Peyer's patch (tissue), 4 donors: ENCODE results near the gene NTRK2. TPM values are rescaled to one million over a fixed set of nuclear protein-coding genes. Genes with fewer than 3 reads are reported as not detected.
A peak's percentile ranks its signal among the peaks of the same experiment; 100 is the strongest.

ENCODE experiments used
- DNase-seq, 3 donors: peaks; one replicate each; pipeline ENCODE4 v3.0.0-alpha.2; 2017 to 2019
- H3K27ac ChIP-seq, 4 donors: fragments of 200-600 bp; sonication (generic); one replicate each; pipeline ENCODE4 v1.5.1; 2016 to 2019
- H3K27me3 ChIP-seq, 2 donors: fragments of 200-600 bp; sonication (generic); one replicate each; pipeline ENCODE4 v1.5.1; 2019
- H3K36me3 ChIP-seq, 3 donors: fragments of 200-600 bp; sonication (generic); one replicate each; pipeline ENCODE4 v1.5.1; 2016 to 2019
- H3K4me1 ChIP-seq, 4 donors: fragments of 200-600 bp; sonication (generic); one replicate each; pipeline ENCODE4 v1.5.1; 2016 to 2019
- H3K4me3 ChIP-seq, 4 donors: fragments of 200-600 bp; sonication (generic); 1 replicate in 3 of 4; 2 replicates in 1 of 4; pipeline ENCODE4 v1.5.1; 2016 to 2019; ENCODE audit warnings: mild to moderate bottlenecking in 1 of 4
- H3K9me3 ChIP-seq, 4 donors: fragments of 200-600 bp; sonication (generic); one replicate each; pipeline ENCODE4 v1.5.1; 2016 to 2019; ENCODE audit warnings: mild to moderate bottlenecking in 1 of 4
- CTCF ChIP-seq, 6 experiments: fragments of 450-650 bp in 4 of 6; fragments of 200-600 bp in 2 of 6; sonication (generic) in 1 of 6; IDR thresholded peaks; one replicate each; pipeline ENCODE4 v1.5.1; 2017 to 2019; ENCODE audit warnings: antibody characterized with exemption in 6 of 6, mild to moderate bottlenecking in 3 of 6, moderate library complexity in 1 of 6
- POLR2A ChIP-seq, 2 donors: fragments of 450-650 bp; IDR thresholded peaks; one replicate each; pipeline ENCODE4 v1.5.1; 2017; ENCODE audit warnings: antibody characterized with exemption in 2 of 2, mild to moderate bottlenecking in 2 of 2, moderate library complexity in 2 of 2
- total RNA-seq, 4 donors: library from RNA; depleted of rRNA; stranded (reverse); fragments of >200 nt; gene quantifications; one replicate each; pipeline ENCODE4 v1.1.0, GENCODE V29; 2016

The NTRK2 gene
- total RNA-seq, 4 donors from 2014 or later, result 0.35 to 1.7 (median 0.84) TPM

GRCh38 chr9:84779883-84780282 is 110.4 kb downstream of the NTRK2 start:
- no peak for TF ChIP-seq POLR2A (IDR thresholded peaks at IDR 0.05)
- TF ChIP-seq CTCF (IDR thresholded peaks at IDR 0.05), result no peak
- H3K36me3 ChIP-seq, result no peaks in the 10 kb centered on the region
- DNase-seq, result no peak
- H3K27me3 ChIP-seq, result no peaks in the 10 kb centered on the region
- no peaks in the 10 kb centered on the region for H3K4me1 ChIP-seq
- no peaks in the 10 kb centered on the region for H3K9me3 ChIP-seq
- H3K27ac ChIP-seq, result no peak overlapping the region
- H3K4me3 ChIP-seq, result no peak overlapping the region

GRCh38 chr9:84780385-84780784 is 110.9 kb downstream of the NTRK2 start:
- Histone ChIP-seq H3K36me3 (no peaks in the 10 kb centered on the region), H3K9me3 (no peaks in the 10 kb centered on the region), H3K27me3 (no peaks in the 10 kb centered on the region), H3K4me3 (no peak overlapping the region), H3K27ac (no peak overlapping the region), H3K4me1 (no peaks in the 10 kb centered on the region)
- TF ChIP-seq POLR2A (IDR thresholded peaks at IDR 0.05) (no peak), CTCF (IDR thresholded peaks at IDR 0.05) (no peak)
- no peak for DNase-seq

- TF ChIP-seq POLR2A (IDR thresholded peaks at IDR 0.05) (no peak), CTCF (IDR thresholded peaks at IDR 0.05) (peak in 3 of 6 experiments; percentile 22 to 46 (median 31))
- Histone ChIP-seq H3K4me1 (no peaks in the 10 kb centered on the region), H3K27ac (no peak overlapping the region), H3K9me3 (no peaks in the 10 kb centered on the region), H3K36me3 (no peaks in the 10 kb centered on the region), H3K4me3 (no peak overlapping the region), H3K27me3 (no peaks in the 10 kb centered on the region)
- no peak for DNase-seq
These were observed 111.9 kb downstream of the NTRK2 start for GRCh38 chr9:84781458-84781857.

GRCh38 chr9:84781931-84782866 is 112.7 kb downstream of the NTRK2 start:
- Histone ChIP-seq H3K4me1 (no peaks in the 10 kb centered on the region), H3K27me3 (no peaks in the 10 kb centered on the region), H3K4me3 (no peak overlapping the region), H3K27ac (no peak overlapping the region), H3K36me3 (no peaks in the 10 kb centered on the region), H3K9me3 (no peaks in the 10 kb centered on the region)
- TF ChIP-seq CTCF (IDR thresholded peaks at IDR 0.05) (no peak), POLR2A (IDR thresholded peaks at IDR 0.05) (no peak)
- DNase-seq, result no peak

GRCh38 chr9:84785792-84786547 is 116.4 kb downstream of the NTRK2 start:
- Histone ChIP-seq H3K27me3 (no peaks in the 10 kb centered on the region), H3K4me3 (no peak overlapping the region), H3K4me1 (no peaks in the 10 kb centered on the region), H3K36me3 (no peaks in the 10 kb centered on the region), H3K9me3 (no peaks in the 10 kb centered on the region), H3K27ac (no peak overlapping the region)
- DNase-seq, result no peak
- TF ChIP-seq CTCF (IDR thresholded peaks at IDR 0.05) (no peak), POLR2A (IDR thresholded peaks at IDR 0.05) (no peak)
